Keratinocyte (primary cell): ENCODE results near the gene IL3. TPM values are rescaled to one million over a fixed set of nuclear protein-coding genes. Genes with fewer than 3 reads are reported as not detected.
A peak's percentile ranks its signal among the peaks of the same experiment; 100 is the strongest.

Source experiments
- DNase-seq: peaks from one replicate; pipeline ENCODE4 v3.0.0-alpha.2; 2011; ENCODE audit warnings: low read depth, missing footprints, low spot score
- FAIRE-seq: peaks from 2 replicates; lab custom pipeline; 2011; peaks lifted over from hg19 to GRCh38; lab: Jason Lieb, UNC
- H2AFZ ChIP-seq: 2 replicates; pipeline ENCODE4 v1.6.0; 2012; ENCODE audit warnings: low read length, control low read depth, inconsistent platforms; ENCODE audit not compliant: control insufficient read depth
- H3K27ac ChIP-seq: 2 replicates; pipeline ENCODE4 v1.5.1; 2011; ENCODE audit warnings: low read length; ENCODE audit not compliant: control insufficient read depth, insufficient read depth
- H3K27me3 ChIP-seq: 3 replicates; pipeline ENCODE4 v1.6.0; 2011; ENCODE audit warnings: low read length; ENCODE audit not compliant: control insufficient read depth, insufficient read depth; ENCODE audit errors: extremely low read depth
- H3K36me3 ChIP-seq, 2 experiments: 2 replicates in 1 of 2; 3 replicates in 1 of 2; pipeline ENCODE4 v1.5.1; 2011; ENCODE audit warnings: low read length in 2 of 2, mild to moderate bottlenecking in 1 of 2; ENCODE audit not compliant: control insufficient read depth in 2 of 2, insufficient read depth in 2 of 2; ENCODE audit errors: extremely low read depth in 1 of 2
- H3K4me1 ChIP-seq: 3 replicates; pipeline ENCODE4 v1.5.1; 2011; ENCODE audit warnings: low read length; ENCODE audit not compliant: control insufficient read depth, insufficient read depth; ENCODE audit errors: extremely low read depth
- H3K4me2 ChIP-seq: 3 replicates; pipeline ENCODE4 v1.6.0; 2011; ENCODE audit warnings: low read depth, low read length; ENCODE audit not compliant: control insufficient read depth, insufficient read depth; ENCODE audit errors: extremely low read depth
- H3K4me3 ChIP-seq, 3 experiments: fragments of 200-600 bp in 1 of 3; sonication (generic) in 1 of 3; 2 replicates in 2 of 3; 3 replicates in 1 of 3; pipeline ENCODE4 v1.5.1; 2011 to 2016; ENCODE audit warnings: low read length in 3 of 3, mild to moderate bottlenecking in 3 of 3, control low read depth in 2 of 3, inconsistent platforms in 1 of 3, low read depth in 1 of 3, mixed read lengths in 1 of 3, mixed run types in 1 of 3, moderate library complexity in 1 of 3; ENCODE audit not compliant: control insufficient read depth in 2 of 3, insufficient read depth in 2 of 3; ENCODE audit errors: extremely low read depth in 1 of 3
- H3K79me2 ChIP-seq: 2 replicates; pipeline ENCODE4 v1.6.0; 2012; ENCODE audit warnings: low read length; ENCODE audit not compliant: control insufficient read depth, insufficient read depth
- H3K9ac ChIP-seq: 3 replicates; pipeline ENCODE4 v1.6.0; 2011; ENCODE audit warnings: low read length; ENCODE audit not compliant: control insufficient read depth, insufficient read depth; ENCODE audit errors: extremely low read depth
- H3K9me1 ChIP-seq: 3 replicates; pipeline ENCODE4 v1.6.0; 2011; ENCODE audit warnings: low read length; ENCODE audit not compliant: control insufficient read depth, insufficient read depth; ENCODE audit errors: extremely low read depth
- H3K9me3 ChIP-seq: 2 replicates; pipeline ENCODE4 v1.5.1; 2012; ENCODE audit warnings: low read depth, low read length; ENCODE audit not compliant: control insufficient read depth
- H4K20me1 ChIP-seq: 3 replicates; pipeline ENCODE4 v1.6.0; 2011; ENCODE audit warnings: low read length; ENCODE audit not compliant: control insufficient read depth, insufficient read depth; ENCODE audit errors: extremely low read depth
- EZH2 ChIP-seq: IDR thresholded peaks from one replicate; pipeline ENCODE4 v1.6.1; 2012; ENCODE audit warnings: inconsistent platforms, mild to moderate bottlenecking, low read length, moderate library complexity
- dilution Hi-C: fragments of 300-500 bp; cut with MboI; formaldehyde crosslinking; loops from one replicate; pipeline ENCODE4 v1.7.0; 2020; ENCODE audit warnings: low sequenced_read_pairs; ENCODE audit not compliant: extremely low pct_ligation_motif_present
- polyA plus RNA-seq, 5 experiments: library from polyadenylated mRNA; depleted of rRNA in 3 of 5; stranded (reverse) in 3 of 5; stranded (forward) in 1 of 5; unstranded in 1 of 5; fragments of >200 nt; gene quantifications; 1 replicate in 1 of 5; 2 replicates in 3 of 5; 3 replicates in 1 of 5; pipeline versions ENCODE4 v1.2.1 to v1.2.3, GENCODE V29; 2011 to 2012; ENCODE audit warnings: missing spikeins in 2 of 5, low read depth in 1 of 5, low replicate concordance in 1 of 5
- TF ChIP-seq, protein P1 (sequence below), 3 experiments: IDR thresholded peaks in 1 of 3; conservative IDR thresholded peaks in 1 of 3; optimal IDR thresholded peaks in 1 of 3; 2 replicates in 2 of 3; 3 replicates in 1 of 3; pipeline versions ENCODE3 to v1.5.1; 2011; ENCODE audit warnings: low read length in 3 of 3, mild to moderate bottlenecking in 3 of 3, moderate library complexity in 2 of 3, control low read depth in 1 of 3, inconsistent platforms in 1 of 3; ENCODE audit not compliant: insufficient read depth in 2 of 3; ENCODE audit errors: extremely low read depth in 1 of 3

IL3 gene
- polyA plus RNA-seq, 1 donor (not counting 4 experiments of a cell fraction or from before 2014, with no cell fraction given), result not detected

DNA sequence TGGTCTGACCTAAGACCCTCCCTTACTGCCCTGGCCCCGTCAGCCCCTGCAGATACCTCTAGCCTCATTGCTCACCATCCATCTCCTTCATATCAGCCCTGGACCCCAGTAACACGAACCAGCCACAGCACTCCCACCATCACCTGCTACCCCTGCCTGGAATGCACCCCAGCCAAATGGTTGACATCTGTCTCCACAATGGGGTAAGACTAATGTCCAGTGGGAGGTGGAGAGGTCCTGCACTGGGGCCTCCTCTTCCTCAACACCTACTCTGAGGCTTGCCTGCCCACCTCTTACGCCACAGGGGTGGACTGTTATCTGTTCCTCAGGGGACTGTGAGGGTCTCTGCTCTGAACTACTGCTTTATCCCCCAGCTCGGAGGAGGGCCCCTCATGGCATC, 25.2 kb downstream of the IL3 start:
- Histone ChIP-seq H3K4me1 (peaks cover 34% of the 10 kb centered on the region), H3K4me3 (no peak overlapping the region), H3K9ac (no peak overlapping the region), H3K9me3 (no peaks in the 10 kb centered on the region), H3K79me2 (no peaks in the 10 kb centered on the region), H4K20me1 (no peaks in the 10 kb centered on the region), H3K27me3 (peaks cover 3% of the 10 kb centered on the region), H3K4me2 (no peak overlapping the region), H2AFZ (no peak overlapping the region), H3K36me3 (no peaks in the 10 kb centered on the region), H3K27ac (no peak overlapping the region), H3K9me1 (no peaks in the 10 kb centered on the region)
- dilution Hi-C loops, result no loop called here
- no peak for DNase-seq
- TF ChIP-seq, protein P1, sequence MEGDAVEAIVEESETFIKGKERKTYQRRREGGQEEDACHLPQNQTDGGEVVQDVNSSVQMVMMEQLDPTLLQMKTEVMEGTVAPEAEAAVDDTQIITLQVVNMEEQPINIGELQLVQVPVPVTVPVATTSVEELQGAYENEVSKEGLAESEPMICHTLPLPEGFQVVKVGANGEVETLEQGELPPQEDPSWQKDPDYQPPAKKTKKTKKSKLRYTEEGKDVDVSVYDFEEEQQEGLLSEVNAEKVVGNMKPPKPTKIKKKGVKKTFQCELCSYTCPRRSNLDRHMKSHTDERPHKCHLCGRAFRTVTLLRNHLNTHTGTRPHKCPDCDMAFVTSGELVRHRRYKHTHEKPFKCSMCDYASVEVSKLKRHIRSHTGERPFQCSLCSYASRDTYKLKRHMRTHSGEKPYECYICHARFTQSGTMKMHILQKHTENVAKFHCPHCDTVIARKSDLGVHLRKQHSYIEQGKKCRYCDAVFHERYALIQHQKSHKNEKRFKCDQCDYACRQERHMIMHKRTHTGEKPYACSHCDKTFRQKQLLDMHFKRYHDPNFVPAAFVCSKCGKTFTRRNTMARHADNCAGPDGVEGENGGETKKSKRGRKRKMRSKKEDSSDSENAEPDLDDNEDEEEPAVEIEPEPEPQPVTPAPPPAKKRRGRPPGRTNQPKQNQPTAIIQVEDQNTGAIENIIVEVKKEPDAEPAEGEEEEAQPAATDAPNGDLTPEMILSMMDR (optimal IDR thresholded peaks at IDR 0.05 in 1 of 3, IDR thresholded peaks at IDR 0.05 in 1 of 3, conservative IDR thresholded peaks at IDR 0.05 in 1 of 3; ENCODE audit: extremely low read depth in 1 of 3, insufficient read depth in 2 of 3, low read length in 3 of 3), result no peak
- TF ChIP-seq EZH2, result no peak
- no peak for FAIRE-seq

DNA sequence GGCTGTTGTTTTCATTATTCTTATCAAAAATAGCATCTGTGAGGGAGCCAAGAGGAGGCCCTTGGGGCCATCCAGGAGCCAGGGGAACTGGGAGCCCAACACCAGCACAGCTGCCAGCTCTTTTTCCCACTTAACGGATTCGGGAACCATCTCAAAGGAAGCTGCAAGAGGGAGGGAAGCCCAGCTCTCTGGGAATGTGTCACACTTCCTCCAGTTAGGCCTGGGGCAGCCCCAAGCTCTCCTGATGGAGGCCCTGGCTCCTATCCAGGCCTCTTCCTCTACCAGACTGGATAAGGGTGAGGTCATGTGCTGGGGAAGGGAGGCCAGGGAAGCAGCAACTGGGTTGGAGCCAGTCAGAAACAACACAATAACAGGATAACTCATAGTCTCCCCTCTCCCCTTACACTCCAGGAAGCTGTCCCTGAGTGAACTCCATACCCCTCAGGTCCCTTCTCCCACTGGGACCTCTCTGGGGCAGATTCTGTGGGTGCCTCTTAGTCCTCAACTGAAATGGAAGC, 25.9 kb downstream of the IL3 start:
- Histone ChIP-seq H3K4me2 (peak overlapping the region; percentile 42), H3K36me3 (no peaks in the 10 kb centered on the region), H3K79me2 (no peaks in the 10 kb centered on the region), H3K4me1 (peaks cover 34% of the 10 kb centered on the region), H3K9me3 (no peaks in the 10 kb centered on the region), H3K27ac (peak overlapping the region; percentile 28), H3K9ac (no peak overlapping the region), H3K9me1 (no peaks in the 10 kb centered on the region), H3K4me3 (no peak overlapping the region), H2AFZ (peak overlapping the region; percentile 3), H3K27me3 (peaks cover 3% of the 10 kb centered on the region), H4K20me1 (no peaks in the 10 kb centered on the region)
- FAIRE-seq (peak; percentile 92), DNase-seq (peak; percentile 90)
- TF ChIP-seq EZH2, result no peak
- TF ChIP-seq, protein P1 (optimal IDR thresholded peaks at IDR 0.05 in 1 of 3, IDR thresholded peaks at IDR 0.05 in 1 of 3, conservative IDR thresholded peaks at IDR 0.05 in 1 of 3; ENCODE audit: extremely low read depth in 1 of 3, insufficient read depth in 2 of 3, low read length in 3 of 3), result no peak
- dilution Hi-C loops, result no loop called here
